Right ventricle myocardium inferior (tissue), 1 donor: ENCODE results near the gene UGGT2. TPM values are rescaled to one million over a fixed set of nuclear protein-coding genes. Genes with fewer than 3 reads are reported as not detected.
"Not testable (repeated sequence)": the region's sequence is repeated elsewhere in the genome, so short reads cannot be mapped to it uniquely, and the experiment has no call there.

Experiments used
- ATAC-seq: fragments of 200-7000 bp; cut with Tn5 transposase; one replicate; pipeline ENCODE4 v1.9.1; 2020; ENCODE audit warnings: mild to moderate bottlenecking, moderate library complexity
- DNase-seq: peaks from one replicate; pipeline ENCODE4 v3.0.0; 2021; ENCODE audit errors: missing footprints
- intact Hi-C: fragments of 100-400 bp; cut with DNase I; formaldehyde crosslinking; loops from one replicate; pipeline ENCODE4 v1.11.0; 2022
- total RNA-seq: library from RNA; stranded (reverse); fragmentation: NEBNext Ultra II Directional; extraction: Animal tissue kit (Norgen Biotek cat#: 25700); gene quantifications from one replicate; pipeline ENCODE4 v1.2.1, GENCODE V29; 2021
- donor health status: DM: no; HTN: yes; CAD: no; lungs with severe emphysema.

UGGT2 gene
- total RNA-seq, 1 donor from 2014 or later, result 10.0 TPM

DNA sequence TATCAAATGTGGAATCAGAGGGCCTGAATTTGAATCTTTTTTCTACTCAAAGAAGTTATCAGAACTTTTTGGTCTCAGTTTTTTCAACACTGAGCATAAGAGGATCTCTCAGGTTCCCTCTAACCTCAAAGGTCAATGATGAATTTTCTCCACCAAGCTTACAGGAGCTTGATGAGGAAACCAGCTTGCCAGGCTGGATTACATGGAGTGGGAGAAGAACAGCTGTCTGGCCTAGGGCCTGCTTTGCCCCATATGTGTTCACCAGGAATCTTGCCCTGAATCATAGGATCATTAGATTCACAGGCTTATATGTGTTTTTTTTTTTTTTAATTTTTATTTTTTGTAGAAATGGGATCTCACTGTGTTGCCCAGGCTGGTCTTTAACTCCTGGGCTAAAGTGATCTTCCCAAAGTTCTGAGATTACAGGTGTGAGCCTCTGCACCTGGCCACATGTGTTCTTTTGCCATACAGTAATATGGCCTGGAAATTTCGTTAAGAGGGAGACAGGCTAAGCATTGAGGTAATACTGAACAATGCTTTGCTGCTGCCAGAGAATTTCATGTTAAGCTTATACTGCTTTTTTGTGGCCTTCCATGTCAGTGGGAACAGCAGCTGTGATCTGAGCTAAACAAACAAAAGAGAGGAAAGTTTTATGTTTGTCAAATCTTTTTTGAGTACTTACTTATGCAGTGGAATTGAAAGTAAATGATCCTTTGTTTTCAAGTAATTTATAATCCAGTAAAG is 265.7 kb downstream of the UGGT2 start:
- intact Hi-C loops, result no loop called here
- ATAC-seq (no peak), DNase-seq (no peak)

GRCh38 chr13:95784900-95785290 is 268.3 kb downstream of the UGGT2 start:
- intact Hi-C loops, result no loop called here
- DNase-seq (no peak), ATAC-seq (no peak)

DNA sequence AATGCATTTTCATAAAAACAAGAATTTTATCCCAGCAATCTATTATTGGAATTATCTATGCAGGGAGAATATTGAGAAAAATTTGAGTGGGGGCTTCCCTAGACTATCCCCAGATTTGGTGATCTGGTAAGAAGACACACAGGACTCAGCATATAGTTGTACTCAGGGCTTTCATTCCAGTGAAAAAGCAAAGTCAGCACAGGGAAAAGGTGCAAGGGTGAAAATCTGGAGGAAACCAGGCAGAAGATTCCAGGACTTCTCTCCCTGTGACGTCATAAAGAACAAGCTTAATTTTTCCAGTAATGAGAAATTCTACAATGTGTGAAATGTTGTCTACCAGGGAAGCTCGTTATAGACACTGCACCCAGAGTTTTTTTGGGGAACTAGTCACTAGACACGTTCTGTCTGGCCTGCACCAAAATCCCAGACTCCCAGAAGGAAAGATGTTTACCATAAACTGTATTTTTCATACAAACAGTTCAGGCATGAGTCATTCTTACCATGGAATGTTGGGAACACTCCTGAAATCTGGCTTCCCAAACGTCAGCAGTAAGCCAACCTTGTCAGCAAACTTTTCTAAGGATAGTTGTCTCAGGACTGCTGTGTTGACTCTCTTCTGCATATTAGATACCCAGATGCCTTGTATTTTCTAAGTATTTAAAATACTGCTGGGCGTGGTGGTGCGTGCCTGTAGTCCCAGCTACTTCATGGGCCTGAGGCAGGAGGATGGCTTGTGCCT is 268.9 kb downstream of the UGGT2 start:
- ATAC-seq (no peak), DNase-seq (no peak)
- intact Hi-C loops, result no loop called here

DNA sequence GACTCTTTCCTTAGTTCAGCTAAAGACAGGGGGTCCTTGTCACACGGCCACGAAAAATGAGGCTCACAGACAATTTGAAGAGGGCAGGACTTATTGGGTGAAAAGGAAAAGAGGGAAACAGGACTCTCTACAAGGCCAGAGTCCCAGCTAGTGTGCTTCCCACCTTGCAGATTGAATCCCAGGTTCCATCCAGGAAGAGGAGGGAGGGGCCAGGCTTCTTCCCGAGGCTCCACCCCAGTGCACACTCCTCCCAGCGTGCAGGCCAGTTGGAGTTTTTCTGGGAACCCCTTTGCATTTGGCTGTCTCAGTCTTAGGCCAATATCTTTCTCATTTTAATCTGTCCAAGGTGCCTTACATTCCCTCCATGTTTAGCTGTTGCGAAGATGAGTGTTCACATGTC is 269.5 kb downstream of the UGGT2 start:
- intact Hi-C loops, result no loop called here
- no peak for ATAC-seq

GRCh38 chr13:95781940-95782339 is 271.3 kb downstream of the UGGT2 start:
- ATAC-seq, intact Hi-C loops, DNase-seq: not testable (repeated sequence)

More for the DNA sequence above, 269.5 kb downstream of the UGGT2 start:
- no peak for DNase-seq

DNA sequence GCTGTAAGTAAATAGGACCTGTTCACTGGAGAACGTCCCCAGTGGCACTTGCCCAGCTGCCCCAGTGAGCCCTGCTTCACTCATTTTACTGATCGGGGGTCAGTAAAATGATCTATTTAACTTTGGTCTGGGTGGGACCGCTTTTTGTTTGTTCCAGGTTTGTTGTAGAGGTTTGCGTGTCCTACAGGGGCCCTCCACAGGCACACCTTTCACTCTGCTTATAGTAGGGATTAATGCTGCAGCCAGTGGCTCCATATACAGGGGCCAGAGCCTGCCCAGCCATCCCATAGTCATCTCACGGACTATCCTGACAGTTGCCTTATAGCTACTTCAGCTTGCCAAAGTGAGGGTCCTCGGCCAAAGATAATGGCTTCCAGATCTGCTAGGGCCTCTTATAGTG is 272.2 kb downstream of the UGGT2 start:
- intact Hi-C loops, result no loop called here
- DNase-seq (no peak), ATAC-seq (no peak)

DNA sequence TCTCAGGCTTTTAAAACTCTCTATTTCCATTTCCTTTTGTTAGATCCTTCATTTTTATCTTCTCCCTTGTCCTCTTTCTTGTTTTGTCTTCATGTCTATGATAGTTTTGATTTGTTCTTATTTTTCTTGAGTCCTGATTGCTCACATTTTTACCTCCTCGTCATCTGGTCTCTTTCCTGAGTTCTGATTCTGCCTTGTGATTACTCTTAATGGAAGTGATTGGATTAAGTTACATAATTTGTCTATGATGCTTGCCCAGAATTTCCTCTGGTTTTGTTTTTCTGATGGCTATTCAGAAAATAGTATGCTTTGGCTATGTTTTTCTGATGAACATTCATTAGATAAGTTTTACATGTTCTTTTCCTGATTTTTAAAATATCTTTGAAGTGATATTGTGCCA is 273.7 kb downstream of the UGGT2 start:
- no peak for ATAC-seq
- DNase-seq, result no peak
- intact Hi-C loops, result no loop called here

DNA sequence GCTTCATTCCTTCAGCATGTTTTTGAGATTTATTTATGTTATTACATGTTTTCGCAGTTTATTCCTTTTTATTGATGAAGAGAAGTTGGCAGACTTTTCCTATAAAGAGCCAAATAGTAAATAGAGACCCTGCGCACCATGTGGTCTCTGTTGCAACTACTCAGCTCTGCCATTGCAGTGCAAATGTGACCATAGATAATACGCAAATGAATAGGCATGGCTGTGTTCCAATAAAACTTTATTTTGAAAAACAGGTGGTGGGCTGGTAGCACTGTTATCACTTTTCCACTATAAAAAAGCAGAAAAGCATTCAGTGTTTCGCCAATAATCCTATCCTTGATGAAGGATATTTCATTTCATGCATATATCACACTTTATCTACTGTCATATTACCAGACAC is 281.3 kb downstream of the UGGT2 start:
- no peak for DNase-seq
- ATAC-seq, result no peak
- intact Hi-C loops, result no loop called here

GRCh38 chr13:95763601-95764000 is 289.6 kb downstream of the UGGT2 start:
- intact Hi-C loops, result no loop called here
- ATAC-seq (no peak), DNase-seq (no peak)

GRCh38 chr13:95762626-95763025 is 290.6 kb downstream of the UGGT2 start:
- ATAC-seq, intact Hi-C loops, DNase-seq: not testable (repeated sequence)

DNA sequence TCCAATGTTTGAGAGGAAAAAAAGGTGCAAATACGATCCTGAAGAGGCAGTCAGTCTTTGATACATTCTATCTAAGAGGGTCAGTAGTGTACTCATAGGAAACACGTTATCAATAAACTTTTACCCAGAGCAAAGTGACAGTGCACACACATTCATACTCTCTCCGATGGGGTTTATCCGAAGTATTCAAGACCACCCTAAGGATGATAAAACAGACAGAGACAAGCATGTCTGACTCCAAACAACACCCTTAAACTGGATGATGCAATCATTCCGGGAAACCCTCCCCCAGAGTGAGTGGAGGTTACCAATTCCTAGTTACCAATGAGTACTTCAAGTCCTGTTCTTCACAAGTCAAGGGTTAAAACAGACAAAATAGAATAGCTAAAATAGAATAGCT is 297.1 kb downstream of the UGGT2 start:
- ATAC-seq, result no peak
- DNase-seq, result no peak
- intact Hi-C loops, result no loop called here

DNA sequence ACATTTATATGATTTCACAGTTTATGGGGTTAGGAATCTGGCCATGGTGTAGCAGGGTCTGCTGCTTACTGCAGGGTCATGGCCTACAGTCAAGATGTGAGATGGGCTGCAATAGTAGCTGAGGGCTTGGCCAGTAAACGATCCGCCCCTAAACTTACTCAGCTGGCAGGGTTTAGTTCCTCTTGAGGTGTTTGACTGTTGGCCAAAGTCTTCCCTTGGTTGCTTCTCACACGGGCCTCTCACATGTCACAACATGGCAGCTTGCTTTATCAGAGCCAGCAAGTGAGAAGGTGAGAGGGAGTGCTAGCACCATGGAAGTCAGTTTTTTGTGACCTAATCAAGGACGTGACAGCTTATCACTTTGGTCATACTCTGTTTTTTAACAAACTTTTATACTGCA is 299.1 kb downstream of the UGGT2 start:
- intact Hi-C loops, result no loop called here
- DNase-seq, result no peak
- peak; percentile 20 for ATAC-seq

- ATAC-seq (peak; percentile 54), DNase-seq (no peak)
- intact Hi-C loops, result no loop called here
Measured at GRCh38 chr13:95752677-95753076, 300.5 kb downstream of the UGGT2 start.

Other genes starting within 250 kb of the UGGT2 start
- 1.4 TPM for gene HS6ST3, start 36.7 kb upstream of the UGGT2 start, total RNA-seq